ENCODE results near the gene SOX15. TPM values are rescaled to one million over a fixed set of nuclear protein-coding genes. Genes with fewer than 3 reads are reported as not detected.
A peak's percentile ranks its signal among the peaks of the same experiment; 100 is the strongest.

SOX15 gene
- total RNA-seq, 1 donor from 2014 or later: 0.78 TPM

- no peaks in the 10 kb centered on the region for H3K36me3 Mint-ChIP-seq (ENCODE audit: unreplicated experiment)
- peaks cover 41% of the 10 kb centered on the region for H3K4me1 Mint-ChIP-seq (ENCODE audit: unreplicated experiment)
- H3K27me3 Mint-ChIP-seq (ENCODE audit: unreplicated experiment): no peaks in the 10 kb centered on the region
- DNase-seq (ENCODE audit: extremely low spot score, unreplicated experiment): no peak
- TF ChIP-seq CTCF (IDR thresholded peaks at IDR 0.05): no peak
- peak overlapping the region; percentile 89 for H3K27ac Mint-ChIP-seq (ENCODE audit: unreplicated experiment)
- no peaks in the 10 kb centered on the region for H3K9me3 Mint-ChIP-seq (ENCODE audit: unreplicated experiment)
- H3K4me3 Mint-ChIP-seq (ENCODE audit: unreplicated experiment): no peak overlapping the region
These were observed 30.3 kb downstream of the SOX15 start for GRCh38 chr17:7559320-7560171.

- TF ChIP-seq CTCF (IDR thresholded peaks at IDR 0.05): no peak
- no peaks in the 10 kb centered on the region for H3K9me3 Mint-ChIP-seq (ENCODE audit: unreplicated experiment)
These were observed 31.2 kb downstream of the SOX15 start, which contains the start of gene TNFSF13 for GRCh38 chr17:7558544-7559319. TNFSF13 (plus strand) TSS chr17:7558750; CDS start chr17:7559040, 290 bp downstream.

GRCh38 chr17:7557775-7558543, 31.9 kb downstream of the SOX15 start:
- Mint-ChIP-seq H3K4me1 (ENCODE audit: unreplicated experiment) (peaks cover 32% of the 10 kb centered on the region), H3K4me3 (ENCODE audit: unreplicated experiment) (no peak overlapping the region), H3K27me3 (ENCODE audit: unreplicated experiment) (no peaks in the 10 kb centered on the region), H3K36me3 (ENCODE audit: unreplicated experiment) (no peaks in the 10 kb centered on the region), H3K27ac (ENCODE audit: unreplicated experiment) (peak overlapping the region; percentile 71), H3K9me3 (ENCODE audit: unreplicated experiment) (no peaks in the 10 kb centered on the region)
- TF ChIP-seq CTCF (IDR thresholded peaks at IDR 0.05): no peak
- DNase-seq (ENCODE audit: extremely low spot score, unreplicated experiment): no peak

More at GRCh38 chr17:7558544-7559319, 31.2 kb downstream of the SOX15 start, which contains the start of gene TNFSF13:
- Mint-ChIP-seq H3K36me3 (ENCODE audit: unreplicated experiment) (no peaks in the 10 kb centered on the region), H3K27me3 (ENCODE audit: unreplicated experiment) (no peaks in the 10 kb centered on the region), H3K27ac (ENCODE audit: unreplicated experiment) (peak within 1 kb of the TSS; percentile 71), H3K4me3 (ENCODE audit: unreplicated experiment) (no peak within 1 kb of the TSS), H3K4me1 (ENCODE audit: unreplicated experiment) (peaks cover 36% of the 10 kb centered on the region)
- no peak for DNase-seq (ENCODE audit: extremely low spot score, unreplicated experiment)

GRCh38 chr17:7557147-7557764, 32.6 kb downstream of the SOX15 start:
- TF ChIP-seq CTCF (IDR thresholded peaks at IDR 0.05): no peak
- H3K36me3 Mint-ChIP-seq (ENCODE audit: unreplicated experiment): no peaks in the 10 kb centered on the region
- DNase-seq (ENCODE audit: extremely low spot score, unreplicated experiment): no peak
- no peak overlapping the region for H3K27ac Mint-ChIP-seq (ENCODE audit: unreplicated experiment)
- H3K4me3 Mint-ChIP-seq (ENCODE audit: unreplicated experiment): no peak overlapping the region
- no peaks in the 10 kb centered on the region for H3K9me3 Mint-ChIP-seq (ENCODE audit: unreplicated experiment)
- H3K27me3 Mint-ChIP-seq (ENCODE audit: unreplicated experiment): no peaks in the 10 kb centered on the region
- H3K4me1 Mint-ChIP-seq (ENCODE audit: unreplicated experiment): peaks cover 26% of the 10 kb centered on the region
